Endothelial cell of umbilical vein (primary cell): Measurements from ENCODE around the gene CPA3. TPM values are rescaled to one million over a fixed set of nuclear protein-coding genes. Genes with fewer than 3 reads are reported as not detected.

Experiments used
- BruUV-seq: library from RNA; stranded (reverse); fragments of 400-500 nt; replicated peaks from 2 replicates; lab custom pipeline; 2021; lab: Mats Ljungman, UMichigan
- CTCF ChIA-PET: fragments of 300-600, 350-600 bp; sonication (Branson Sonifier 250); formaldehyde crosslinking; loops from one replicate; lab custom pipeline; 2021; ENCODE audit warnings: antibody characterized with exemption, inconsistent platforms; lab: Charles Lee
- POLR2A ChIA-PET: fragments of 300-600, 350-600 bp; sonication (Branson Sonifier 250); formaldehyde crosslinking; loops from one replicate; lab custom pipeline; 2021; ENCODE audit warnings: antibody characterized with exemption, inconsistent platforms; lab: Charles Lee
- DNase-seq: peaks from one replicate; pipeline ENCODE4 v3.0.0-alpha.2; 2011; ENCODE audit warnings: low read depth, low spot score
- FAIRE-seq: peaks from 2 replicates; lab custom pipeline; 2011; peaks lifted over from hg19 to GRCh38; lab: Jason Lieb, UNC
- H2AFZ ChIP-seq: 2 replicates; pipeline ENCODE4 v1.6.0; 2012; ENCODE audit warnings: low read depth, low read length, control low read depth, inconsistent platforms
- H3K27ac ChIP-seq: 2 replicates; pipeline ENCODE4 v1.5.1; 2011; ENCODE audit warnings: low read depth, mild to moderate bottlenecking, control low read depth, low read length, moderate library complexity; ENCODE audit not compliant: insufficient read depth
- H3K27me3 ChIP-seq, 2 experiments: 2 replicates each; pipeline versions ENCODE4 v1.6.0 to v1.6.1; 2011; ENCODE audit warnings: low read length in 2 of 2, mixed read lengths in 1 of 2; ENCODE audit not compliant: control insufficient read depth in 2 of 2, insufficient read depth in 2 of 2
- H3K36me3 ChIP-seq, 2 experiments: 2 replicates in 1 of 2; 3 replicates in 1 of 2; pipeline ENCODE4 v1.5.1; 2011; ENCODE audit warnings: low read length in 2 of 2, mild to moderate bottlenecking in 1 of 2, moderate library complexity in 1 of 2; ENCODE audit not compliant: control insufficient read depth in 2 of 2, insufficient read depth in 2 of 2; ENCODE audit errors: extremely low read depth in 1 of 2
- H3K4me1 ChIP-seq: 3 replicates; pipeline ENCODE4 v1.5.1; 2011; ENCODE audit warnings: mild to moderate bottlenecking, low read length; ENCODE audit not compliant: control insufficient read depth, insufficient read depth; ENCODE audit errors: extremely low read depth
- H3K4me2 ChIP-seq: 2 replicates; pipeline ENCODE4 v1.6.1; 2011; ENCODE audit warnings: low read length, control low read depth, mixed read lengths; ENCODE audit not compliant: insufficient read depth
- H3K4me3 ChIP-seq, 3 experiments: fragments of 200-600 bp in 1 of 3; sonication (generic), shearing (Covaris generic) in 1 of 3; replicated peaks in 1 of 3; 2 replicates each; pipeline ENCODE4 v1.5.1; 2011 to 2016; ENCODE audit warnings: control low read depth in 3 of 3, low read length in 3 of 3, mild to moderate bottlenecking in 2 of 3, inconsistent platforms in 1 of 3, low read depth in 1 of 3, moderate library complexity in 1 of 3; ENCODE audit not compliant: insufficient read depth in 1 of 3
- H3K79me2 ChIP-seq: 2 replicates; pipeline ENCODE4 v1.6.0; 2012; ENCODE audit warnings: low read length, inconsistent platforms; ENCODE audit not compliant: control insufficient read depth, insufficient read depth
- H3K9ac ChIP-seq: replicated peaks from 2 replicates; pipeline ENCODE3; 2011; ENCODE audit warnings: low read length, control low read depth; ENCODE audit not compliant: insufficient read depth; ENCODE audit errors: extremely low read depth
- H3K9me1 ChIP-seq: replicated peaks from 3 replicates; pipeline ENCODE4 v1.6.0; 2011; ENCODE audit warnings: mild to moderate bottlenecking, low read length; ENCODE audit not compliant: control insufficient read depth, insufficient read depth; ENCODE audit errors: extremely low read depth
- H3K9me3 ChIP-seq: replicated peaks from 2 replicates; pipeline ENCODE4 v1.5.1; 2012; ENCODE audit warnings: low read length, inconsistent platforms; ENCODE audit not compliant: control insufficient read depth, insufficient read depth
- H4K20me1 ChIP-seq: replicated peaks from 2 replicates; pipeline ENCODE3; 2011; ENCODE audit warnings: mild to moderate bottlenecking, low read length; ENCODE audit not compliant: control insufficient read depth, insufficient read depth; ENCODE audit errors: extremely low read depth
- CTCF ChIP-seq, 2 donors: IDR thresholded peaks; 1 replicate in 1 of 2; 2 replicates in 1 of 2; pipeline ENCODE4 v1.5.1; 2011; ENCODE audit warnings: low read length in 2 of 2, mild to moderate bottlenecking in 2 of 2, moderate library complexity in 2 of 2, control low read depth in 1 of 2, inconsistent platforms in 1 of 2, low read depth in 1 of 2; ENCODE audit not compliant: insufficient read depth in 1 of 2; ENCODE audit errors: extremely low read depth in 1 of 2
- EZH2 ChIP-seq: IDR thresholded peaks from 2 replicates; pipeline ENCODE4 v1.6.1; 2012; ENCODE audit warnings: borderline replicate concordance, low read depth, mild to moderate bottlenecking, moderate library complexity, low read length, inconsistent platforms; ENCODE audit not compliant: severe bottlenecking
- FOS ChIP-seq: IDR thresholded peaks from 2 replicates; pipeline ENCODE4 v1.6.1; 2011; ENCODE audit warnings: mild to moderate bottlenecking, low read length, moderate library complexity, borderline replicate concordance; ENCODE audit not compliant: insufficient read depth
- GATA2 ChIP-seq: IDR thresholded peaks from 2 replicates; pipeline ENCODE4 v1.7.0; 2011; ENCODE audit warnings: low read depth, mild to moderate bottlenecking, moderate library complexity, mixed read lengths, low read length; ENCODE audit not compliant: insufficient read length, insufficient read depth
- MAX ChIP-seq: IDR thresholded peaks from 2 replicates; pipeline ENCODE4 v1.6.1; 2011; ENCODE audit not compliant: insufficient read depth, insufficient read length
- MYC ChIP-seq: IDR thresholded peaks from one replicate; pipeline ENCODE4 v1.6.1; 2011; ENCODE audit warnings: mild to moderate bottlenecking, low read depth, low read length
- POLR2A ChIP-seq: IDR thresholded peaks from 2 replicates; pipeline ENCODE4 v1.6.1; 2012; ENCODE audit warnings: low read depth, mild to moderate bottlenecking, control low read depth, low read length
- dilution Hi-C: fragments of 300-500 bp; cut with MboI; formaldehyde crosslinking; loops from one replicate; pipeline ENCODE4 v1.15.0; 2019; ENCODE audit warnings: low sequenced_read_pairs; ENCODE audit not compliant: extremely low pct_ligation_motif_present
- intact Hi-C: fragments of 100-400 bp; cut with micrococcal nuclease; formaldehyde crosslinking; loops from one replicate; pipeline ENCODE4 v1.10.0; 2022
- polyA plus RNA-seq, 4 experiments: library from polyadenylated mRNA; depleted of rRNA in 3 of 4; stranded (reverse) in 3 of 4; unstranded in 1 of 4; fragments of >200 nt; gene quantifications; 2 replicates each; pipeline versions ENCODE4 v1.2.1 to v1.2.3, GENCODE V29; 2011 to 2012; ENCODE audit warnings: missing spikeins in 1 of 4
- total RNA-seq: library from RNA; stranded (reverse); gene quantifications from 2 replicates; pipeline ENCODE4 v1.2.3, GENCODE V29; 2021

CPA3 gene
- total and polyA plus RNA-seq, 2 donors (not counting 3 experiments of a cell fraction or from before 2014, with no cell fraction given) = 1.7 to 6.4 TPM

GRCh38 chr3:148938936-148939335 lies 73.8 kb downstream of the CPA3 start:
- DNase-seq (no peak), FAIRE-seq (no peak)
- Histone ChIP-seq H3K9me1 (no peaks in the 10 kb centered on the region), H3K36me3 (no peaks in the 10 kb centered on the region), H3K9me3 (no peaks in the 10 kb centered on the region), H3K9ac (no peak overlapping the region), H3K4me1 (no peaks in the 10 kb centered on the region), H3K79me2 (no peaks in the 10 kb centered on the region), H2AFZ (no peak overlapping the region), H3K27ac (no peak overlapping the region), H3K4me2 (no peak overlapping the region), H3K27me3 (peaks cover 12 to 35% of the 10 kb centered on the region in 2 experiments), H4K20me1 (no peaks in the 10 kb centered on the region), H3K4me3 (no peak overlapping the region)
- dilution Hi-C loops (no loop called here), intact Hi-C loops (no loop called here)
- CTCF ChIA-PET = no interaction called here
- BruUV-seq = no TSS peak
- POLR2A ChIA-PET = no interaction called here
- no peak for TF ChIP-seq MYC
- no peak for TF ChIP-seq FOS
- TF ChIP-seq CTCF (IDR thresholded peaks at IDR 0.05; ENCODE audit: extremely low read depth in 1 of 2, insufficient read depth in 1 of 2, low read depth in 1 of 2, low read length in 2 of 2) = no peak
- no peak for TF ChIP-seq MAX
- no peak for TF ChIP-seq POLR2A
- TF ChIP-seq GATA2 = no peak
- TF ChIP-seq EZH2 = no peak
